Stimulated activated naive CD4-positive, alpha-beta T cell treated with Interleukin-2 at 50 U/mL for 16 hours (primary cell): ENCODE measurements around the gene SLC2A1.
A peak's percentile ranks its signal among the peaks of the same experiment; 100 is the strongest.

ENCODE experiments used
- DNase-seq: peaks from one replicate; lab custom pipeline; 2025; lab: John Stamatoyannopoulos, UW

SLC2A1 gene

GRCh38 chr1:42942444-42942843 lies 16.2 kb downstream of the SLC2A1 start:
- no peak for DNase-seq

- DNase-seq: no peak
Observed at GRCh38 chr1:42941640-42942330, 16.9 kb downstream of the SLC2A1 start.

- DNase-seq: peak; percentile 12
Observed at GRCh38 chr1:42940851-42941639, 17.6 kb downstream of the SLC2A1 start.

- no peak for DNase-seq
Observed at GRCh38 chr1:42938645-42939615, 19.7 kb downstream of the SLC2A1 start.

GRCh38 chr1:42937836-42938644 lies 20.6 kb downstream of the SLC2A1 start:
- no peak for DNase-seq

- DNase-seq: no peak
Observed at GRCh38 chr1:42937141-42937696, 21.4 kb downstream of the SLC2A1 start.

GRCh38 chr1:42936309-42937078 lies 22.2 kb downstream of the SLC2A1 start:
- DNase-seq: peak; percentile 52

- no peak for DNase-seq
Observed at GRCh38 chr1:42935971-42936308, 22.7 kb downstream of the SLC2A1 start.

- no peak for DNase-seq
Observed at GRCh38 chr1:42935313-42935895, 23.3 kb downstream of the SLC2A1 start.

GRCh38 chr1:42934541-42935312 lies 23.9 kb downstream of the SLC2A1 start:
- DNase-seq: no peak

- DNase-seq: no peak
Observed at GRCh38 chr1:42933610-42934491, 24.8 kb downstream of the SLC2A1 start.

GRCh38 chr1:42933060-42933586 lies 25.5 kb downstream of the SLC2A1 start:
- DNase-seq: no peak

GRCh38 chr1:42932442-42932941 lies 26.2 kb downstream of the SLC2A1 start:
- DNase-seq: no peak

GRCh38 chr1:42931911-42932422 lies 26.7 kb downstream of the SLC2A1 start:
- DNase-seq: peak; percentile 70

GRCh38 chr1:42931108-42931539 lies 27.5 kb downstream of the SLC2A1 start:
- peak; percentile 34 for DNase-seq

GRCh38 chr1:42930178-42931107 lies 28.2 kb downstream of the SLC2A1 start:
- no peak for DNase-seq
